OCI-LY7 (cell line): Measurements from ENCODE around the gene ATPAF1. TPM values are rescaled to one million over a fixed set of nuclear protein-coding genes. Genes with fewer than 3 reads are reported as not detected.

ENCODE experiments used
- BruUV-seq: library from RNA; stranded (reverse); fragments of 400-500 nt; replicated peaks from 2 replicates; lab custom pipeline; 2021; lab: Mats Ljungman, UMichigan
- CTCF ChIA-PET: fragments of 300-600 bp; sonication (Branson Sonifier 250); formaldehyde crosslinking; loops from one replicate; lab custom pipeline; 2022; ENCODE audit warnings: antibody characterized with exemption; ENCODE audit not compliant: unreplicated experiment; lab: Charles Lee
- POLR2A ChIA-PET: fragments of 300-600 bp; sonication (Branson Sonifier 250); formaldehyde crosslinking; loops from one replicate; lab custom pipeline; 2022; ENCODE audit warnings: antibody characterized with exemption; lab: Charles Lee
- DNase-seq: peaks from one replicate; pipeline ENCODE4 v3.0.0-alpha.2; 2015; ENCODE audit warnings: low spot score
- H2AFZ ChIP-seq: fragments of 200-600 bp; sonication (generic), shearing (Covaris generic); 2 replicates; pipeline ENCODE4 v1.6.1; 2014; ENCODE audit warnings: mild to moderate bottlenecking, antibody characterized with exemption, low read length, moderate library complexity
- H3K27ac ChIP-seq: fragments of 200-600 bp; sonication (generic); 2 replicates; pipeline ENCODE4 v1.5.1; 2014; ENCODE audit warnings: mixed run types, low read depth, mild to moderate bottlenecking, moderate library complexity, low read length, inconsistent platforms; ENCODE audit not compliant: poor library complexity, severe bottlenecking
- H3K36me3 ChIP-seq: fragments of 200-600 bp; sonication (generic); 2 replicates; pipeline ENCODE4 v1.6.1; 2014; ENCODE audit warnings: mild to moderate bottlenecking, antibody characterized with exemption, low read length, moderate library complexity, mixed read lengths; ENCODE audit not compliant: insufficient read depth
- H3K4me1 ChIP-seq: fragments of 200-600 bp; sonication (generic); 2 replicates; pipeline ENCODE4 v1.5.1; 2014; ENCODE audit warnings: mild to moderate bottlenecking, low read length; ENCODE audit not compliant: insufficient read depth, poor library complexity, severe bottlenecking
- H3K4me2 ChIP-seq: fragments of 200-600 bp; sonication (generic); 2 replicates; pipeline ENCODE4 v1.6.1; 2014; ENCODE audit warnings: mild to moderate bottlenecking, low read length
- H3K4me3 ChIP-seq: fragments of 200-600 bp; sonication (generic); 2 replicates; pipeline ENCODE4 v1.5.1; 2014; ENCODE audit warnings: mild to moderate bottlenecking, low read depth, low read length; ENCODE audit not compliant: poor library complexity, severe bottlenecking
- H3K79me2 ChIP-seq: fragments of 200-600 bp; sonication (generic); 2 replicates; pipeline ENCODE4 v1.6.1; 2016; ENCODE audit warnings: low read depth, mild to moderate bottlenecking, low read length, moderate library complexity, mixed read lengths; ENCODE audit not compliant: insufficient read depth
- H3K9me2 ChIP-seq: fragments of 200-600 bp; sonication (generic); 2 replicates; pipeline ENCODE4 v1.6.1; 2016; ENCODE audit warnings: mild to moderate bottlenecking, low read length, mixed read lengths; ENCODE audit not compliant: insufficient read depth
- H3K9me3 ChIP-seq: fragments of 200-600 bp; sonication (generic); 2 replicates; pipeline ENCODE4 v1.6.1; 2014; ENCODE audit warnings: mild to moderate bottlenecking, mixed run types, low read length, mixed read lengths
- H4K20me1 ChIP-seq: fragments of 200-600 bp; sonication (generic); 2 replicates; pipeline ENCODE4 v1.6.1; 2014; ENCODE audit warnings: mild to moderate bottlenecking, antibody characterized with exemption, low read length, moderate library complexity, mixed read lengths; ENCODE audit not compliant: insufficient read depth
- CTCF ChIP-seq: fragments of 200-600 bp; sonication (generic); conservative IDR thresholded peaks from 2 replicates; pipeline ENCODE4 v1.5.1; 2014; ENCODE audit warnings: mild to moderate bottlenecking, antibody characterized with exemption, low read length, moderate library complexity, mixed read lengths
- EZH2phosphoT487 ChIP-seq: fragments of 200-600 bp; sonication (generic); IDR thresholded peaks from 2 replicates; pipeline ENCODE4 v1.6.1; 2018; ENCODE audit warnings: low read depth, borderline replicate concordance, mild to moderate bottlenecking, mixed run types, antibody characterized with exemption, low read length, moderate library complexity, mixed read lengths
- intact Hi-C: fragments of 100-400 bp; cut with micrococcal nuclease; formaldehyde crosslinking; loops from one replicate; pipeline ENCODE4 v1.10.0; 2022; ENCODE audit not compliant: unreplicated experiment
- total RNA-seq, 2 experiments: library from RNA; depleted of rRNA in 1 of 2; stranded (reverse); fragments of >200 nt in 1 of 2; shearing (Covaris generic) in 1 of 2; gene quantifications; 2 replicates each; pipeline ENCODE4 v1.2.3, GENCODE V29; 2014 to 2022

ATPAF1 gene
- total RNA-seq, 2 experiments from 2014 or later: 32.3 to 38.3 TPM

DNA sequence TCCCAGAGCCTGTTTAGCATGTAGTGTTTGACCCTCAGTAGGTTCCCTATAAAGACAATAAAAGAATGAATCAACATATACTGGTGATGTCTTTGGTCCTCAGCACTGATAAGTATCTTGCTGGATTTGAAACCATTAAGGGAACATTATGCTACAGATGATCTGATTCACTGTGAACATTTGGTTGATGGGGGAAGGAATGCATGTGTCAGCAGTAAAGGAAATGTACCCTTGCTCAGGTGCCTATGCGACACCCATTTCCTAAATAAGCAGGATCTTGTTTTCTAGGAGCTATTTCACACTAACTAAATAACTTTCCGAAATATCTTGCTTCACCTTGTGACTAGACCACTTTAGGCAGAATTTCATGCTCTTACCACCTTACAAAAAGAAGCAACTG lies 16.5 kb upstream of the ATPAF1 start:
- no TSS peak for BruUV-seq
- POLR2A ChIA-PET: interaction anchor here (0.6 kb wide), 1 partner anchor 32 kb away, joined by 5 read pairs; no protein-coding TSS in a partner anchor
- H3K9me2 ChIP-seq: no peaks in the 10 kb centered on the region

GRCh38 chr1:46682064-46682463 lies 13.9 kb upstream of the ATPAF1 start:
- H2AFZ ChIP-seq: no peak overlapping the region
- H3K4me3 ChIP-seq: no peak overlapping the region
- no peak for DNase-seq
- H3K36me3 ChIP-seq: peaks cover 95% of the 10 kb centered on the region
- no peaks in the 10 kb centered on the region for H3K4me1 ChIP-seq
- H3K9me3 ChIP-seq: no peaks in the 10 kb centered on the region
- no peak for TF ChIP-seq CTCF
- no peak for TF ChIP-seq EZH2phosphoT487
- intact Hi-C loops: no loop called here
- no peaks in the 10 kb centered on the region for H3K79me2 ChIP-seq
- POLR2A ChIA-PET: interaction anchor here (0.9 kb wide), 1 partner anchor 10 kb away, joined by 4 read pairs; no protein-coding TSS in a partner anchor
- no peaks in the 10 kb centered on the region for H3K9me2 ChIP-seq
- H4K20me1 ChIP-seq: no peaks in the 10 kb centered on the region
- CTCF ChIA-PET: no interaction called here
- no peak overlapping the region for H3K4me2 ChIP-seq
- H3K27ac ChIP-seq: no peak overlapping the region
- BruUV-seq: no TSS peak

More for the DNA sequence above, 16.5 kb upstream of the ATPAF1 start:
- Histone ChIP-seq H3K36me3 (peaks cover 100% of the 10 kb centered on the region), H3K4me3 (no peak overlapping the region), H2AFZ (no peak overlapping the region), H3K4me2 (no peak overlapping the region), H3K4me1 (no peaks in the 10 kb centered on the region), H3K79me2 (no peaks in the 10 kb centered on the region), H3K27ac (no peak overlapping the region), H4K20me1 (no peaks in the 10 kb centered on the region), H3K9me3 (no peaks in the 10 kb centered on the region)
- no peak for DNase-seq
- intact Hi-C loops: no loop called here
- TF ChIP-seq CTCF (no peak), EZH2phosphoT487 (no peak)
- CTCF ChIA-PET: no interaction called here

DNA sequence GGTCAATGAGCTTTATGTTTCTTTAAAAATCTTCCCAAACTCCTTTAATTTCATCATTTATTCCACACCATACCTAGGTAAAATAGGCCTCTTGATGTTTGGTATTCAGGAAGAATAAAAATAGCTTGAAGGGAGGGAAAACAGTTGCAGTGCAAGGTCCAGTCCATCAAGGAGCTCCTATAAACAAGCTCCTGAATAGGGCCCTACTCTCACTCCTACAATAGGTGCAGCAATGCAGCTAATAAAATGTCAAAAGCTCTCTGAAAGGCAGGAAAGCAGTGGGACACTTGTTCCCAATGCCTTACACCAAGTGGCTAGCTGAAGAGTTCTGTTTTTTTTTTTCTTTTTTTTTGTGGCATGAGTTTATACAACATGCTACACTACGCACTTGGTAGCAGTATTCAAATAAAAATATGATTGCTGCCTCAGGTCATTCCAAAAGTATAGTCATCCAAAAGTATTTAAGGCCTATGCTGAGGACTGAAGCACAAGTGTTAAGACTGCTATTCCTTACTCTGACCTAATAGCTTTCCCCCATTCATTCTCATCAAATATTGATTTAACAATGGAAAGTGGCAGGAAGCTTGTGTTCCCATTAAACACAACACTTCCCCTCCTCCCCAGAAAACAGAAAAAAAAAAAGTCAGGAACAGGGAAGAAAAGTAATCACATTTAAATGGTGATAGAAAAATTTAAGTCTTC lies 13.3 kb upstream of the ATPAF1 start:
- H3K9me2 ChIP-seq: no peaks in the 10 kb centered on the region
- BruUV-seq: no TSS peak
- intact Hi-C loops: no loop called here
- H3K4me2 ChIP-seq: no peak overlapping the region
- H3K4me1 ChIP-seq: no peaks in the 10 kb centered on the region
- no peak overlapping the region for H2AFZ ChIP-seq
- POLR2A ChIA-PET: interaction anchor here (0.9 kb wide), 2 partner anchors 9 to 27 kb away, joined by 4 read pairs; no protein-coding TSS in a partner anchor
- CTCF ChIA-PET: no interaction called here
- H3K36me3 ChIP-seq: peaks cover 95% of the 10 kb centered on the region
- H4K20me1 ChIP-seq: no peaks in the 10 kb centered on the region
- H3K9me3 ChIP-seq: no peaks in the 10 kb centered on the region
- no peaks in the 10 kb centered on the region for H3K79me2 ChIP-seq
- DNase-seq: no peak
- no peak overlapping the region for H3K4me3 ChIP-seq
- no peak overlapping the region for H3K27ac ChIP-seq
- no peak for TF ChIP-seq EZH2phosphoT487
- no peak for TF ChIP-seq CTCF
